Fibroblast of skin of right quadriceps (primary cell): ENCODE results near the gene TRIO.

Experiments used
- DNase-seq: peaks from one replicate; pipeline ENCODE4 v3.0.0-alpha.2; 2013

The TRIO gene

DNA sequence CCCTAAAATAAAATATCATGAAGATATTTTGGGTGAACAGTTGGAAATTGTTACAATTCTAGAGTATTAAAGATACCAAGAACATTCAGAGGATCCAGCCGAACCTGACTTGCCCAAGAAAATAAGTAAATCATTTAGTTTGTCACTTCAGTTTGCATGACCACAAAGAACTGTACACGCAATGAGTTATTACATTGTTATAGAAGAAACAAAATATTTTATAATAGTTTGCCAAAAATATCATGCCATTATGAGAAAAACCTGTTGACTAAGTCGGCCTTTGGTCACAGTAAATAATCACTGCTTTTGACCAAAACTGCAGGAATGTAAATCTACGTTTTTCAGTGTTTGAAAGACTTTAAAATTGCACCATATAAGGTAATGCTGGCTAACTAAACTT is 27.9 kb downstream of the TRIO start:
- peak; percentile 60 for DNase-seq

DNA sequence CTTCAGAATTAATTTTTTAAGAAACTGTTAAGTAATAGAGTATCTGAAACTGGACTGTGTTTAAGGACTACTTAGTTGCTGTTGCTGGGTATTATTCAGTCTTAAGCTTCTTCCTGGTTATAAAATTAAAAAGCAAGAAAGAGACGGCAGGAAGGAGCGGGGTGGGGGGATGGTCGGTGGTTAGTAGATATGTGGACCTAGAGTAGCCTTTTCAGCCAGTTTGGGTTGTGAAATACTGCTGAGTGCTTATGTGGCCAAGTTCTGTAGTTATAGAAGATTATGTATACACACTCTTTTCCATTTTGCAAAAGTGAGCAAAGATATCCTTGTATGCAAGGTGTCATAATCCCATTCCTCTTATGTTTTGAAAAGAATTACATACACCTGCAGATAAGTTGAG is 28.5 kb downstream of the TRIO start:
- DNase-seq, result peak; percentile 68

DNA sequence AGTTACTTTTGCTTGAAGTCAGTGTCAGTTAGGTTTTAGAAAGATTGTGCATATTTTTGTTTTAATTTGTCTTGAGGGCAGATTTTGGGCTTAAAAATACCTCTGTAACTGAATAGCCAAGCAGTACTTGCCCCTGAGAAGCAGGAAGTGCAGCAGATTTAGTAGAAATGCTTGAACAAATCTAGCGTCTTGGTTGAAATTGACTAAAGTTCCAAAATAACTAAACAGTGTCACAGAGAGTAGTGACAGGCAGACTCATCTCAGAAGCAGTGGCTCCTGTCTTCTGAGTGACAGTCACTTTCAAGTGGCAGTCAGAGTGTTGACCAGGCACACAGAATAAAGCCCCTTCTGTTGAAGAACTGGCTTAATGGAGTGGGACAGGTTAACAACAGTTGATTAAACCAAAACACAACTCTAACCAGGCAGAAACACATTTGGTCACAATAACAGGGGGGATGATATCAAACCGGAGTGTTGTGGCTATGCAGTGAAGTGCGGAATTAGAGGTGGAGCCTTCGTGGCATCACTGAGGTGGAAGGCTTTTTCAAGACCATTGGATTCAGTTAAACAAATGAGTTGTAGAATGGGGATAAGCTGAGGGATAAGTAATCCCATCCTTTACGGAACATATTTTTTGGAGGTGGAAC is 29.1 kb downstream of the TRIO start:
- DNase-seq, result no peak

DNA sequence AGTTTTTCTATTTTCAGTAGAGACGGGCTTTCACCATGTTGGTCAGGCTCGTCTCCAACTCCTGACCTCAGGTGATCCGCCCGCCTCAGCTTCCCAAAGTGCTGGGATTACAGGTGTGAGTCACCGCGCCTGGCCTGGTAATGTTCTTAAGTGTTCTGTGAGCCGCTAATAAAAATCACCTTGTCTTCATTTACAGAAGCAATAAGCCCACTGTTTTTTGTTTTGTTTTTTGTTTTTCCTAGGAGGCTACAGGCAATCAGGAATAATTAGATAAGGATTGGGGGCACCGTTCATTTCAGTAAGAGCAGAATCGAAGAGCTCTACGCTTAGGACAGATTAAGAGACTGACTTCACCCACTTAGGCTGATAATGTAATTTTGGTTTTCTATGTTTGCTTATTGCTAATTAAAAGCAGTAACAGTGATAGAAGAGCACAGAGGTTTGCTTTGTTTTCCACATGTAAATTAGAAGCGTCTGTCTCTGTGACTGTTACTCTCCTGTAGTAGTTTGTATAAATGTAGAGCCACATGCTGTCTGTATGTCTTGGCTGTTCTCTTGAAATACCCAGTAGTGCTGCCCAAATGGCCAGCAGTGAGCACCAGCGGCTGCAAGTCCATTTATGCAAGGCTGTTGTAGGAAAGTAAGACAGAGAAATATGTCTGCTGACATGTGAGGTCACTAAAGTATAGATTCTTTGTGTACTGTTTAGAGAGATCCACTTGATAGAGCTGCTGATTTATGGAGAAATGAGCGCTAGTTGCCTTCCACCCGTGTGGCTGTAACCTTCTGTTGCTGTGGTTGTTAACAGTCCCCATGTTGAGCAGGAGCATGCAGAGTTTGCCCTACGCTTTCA is 30.5 kb downstream of the TRIO start:
- peak; percentile 53 for DNase-seq

DNA sequence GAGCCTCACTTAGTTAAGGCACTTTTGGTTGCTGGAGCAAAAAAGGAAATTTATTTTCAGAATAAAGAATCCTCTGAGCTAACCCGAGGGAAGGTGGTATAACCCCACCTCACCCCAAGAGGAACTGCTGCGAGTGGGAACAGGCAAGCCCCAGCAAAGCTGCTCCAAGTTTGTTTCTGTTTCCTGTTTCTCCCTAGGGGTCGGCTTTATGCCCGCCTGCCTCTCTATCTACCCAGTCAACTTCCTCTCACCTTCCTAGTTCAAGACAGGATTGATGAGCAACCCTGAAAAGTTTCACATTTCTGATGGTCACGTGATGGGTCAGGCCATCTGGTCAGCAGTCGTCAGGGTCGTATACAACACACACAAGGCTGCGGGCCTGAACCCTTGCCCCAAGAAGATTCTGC is 31.1 kb downstream of the TRIO start:
- no peak for DNase-seq

DNA sequence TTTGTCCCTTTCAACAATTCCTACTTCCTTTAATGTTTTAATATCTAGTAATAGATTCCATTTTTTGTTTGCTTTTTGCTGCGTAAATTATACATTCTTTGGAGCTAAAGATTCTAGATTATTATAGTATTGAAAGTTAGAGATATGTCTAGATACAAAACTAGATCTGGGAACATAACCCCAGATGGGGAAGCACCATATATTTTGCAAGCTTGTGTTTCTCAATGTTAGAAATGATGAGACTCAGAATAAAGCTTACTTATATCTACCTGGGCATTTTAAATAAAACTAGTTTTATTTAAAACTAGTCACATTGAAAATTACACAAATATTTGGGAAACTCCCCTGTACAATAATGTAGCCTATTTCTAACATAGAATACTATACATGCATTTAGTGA is 32.2 kb downstream of the TRIO start:
- DNase-seq, result no peak

DNA sequence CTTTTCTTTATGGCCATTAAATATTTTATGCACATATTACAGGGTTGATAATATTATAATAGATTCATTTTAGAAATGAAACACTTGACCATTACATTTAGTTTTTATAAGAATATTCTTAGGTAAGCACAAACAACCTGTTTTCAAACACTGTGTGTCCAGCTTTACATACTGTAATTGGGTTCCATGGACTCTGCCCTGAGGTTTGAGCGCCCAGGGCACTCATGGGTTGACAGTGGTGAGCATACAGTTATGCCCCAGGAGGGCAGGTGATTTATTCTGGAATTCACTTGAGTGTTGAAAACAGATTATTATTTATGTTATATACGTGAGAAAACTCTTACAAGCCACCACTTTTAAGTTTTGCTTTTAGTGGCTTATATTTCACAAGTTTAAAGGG is 33.7 kb downstream of the TRIO start:
- no peak for DNase-seq

DNA sequence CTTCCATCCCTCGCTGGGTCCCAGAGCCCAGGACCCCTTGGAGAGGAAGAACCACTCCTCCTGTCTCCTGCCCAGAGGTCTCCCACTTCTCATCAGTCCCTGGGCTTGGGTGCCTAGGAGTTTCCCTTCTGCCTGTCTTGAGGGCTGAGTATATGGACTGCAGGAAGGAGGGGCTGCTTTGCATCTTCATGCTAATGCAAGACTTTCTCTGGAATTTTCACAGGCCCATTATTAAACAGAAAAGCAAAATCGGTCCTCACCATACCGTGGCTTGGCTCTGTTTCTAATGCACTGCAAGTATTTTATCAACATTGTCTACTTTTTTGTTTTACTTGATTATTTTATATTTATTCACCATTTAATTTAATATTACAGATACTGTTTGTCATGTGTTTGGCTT is 34.5 kb downstream of the TRIO start:
- no peak for DNase-seq

DNA sequence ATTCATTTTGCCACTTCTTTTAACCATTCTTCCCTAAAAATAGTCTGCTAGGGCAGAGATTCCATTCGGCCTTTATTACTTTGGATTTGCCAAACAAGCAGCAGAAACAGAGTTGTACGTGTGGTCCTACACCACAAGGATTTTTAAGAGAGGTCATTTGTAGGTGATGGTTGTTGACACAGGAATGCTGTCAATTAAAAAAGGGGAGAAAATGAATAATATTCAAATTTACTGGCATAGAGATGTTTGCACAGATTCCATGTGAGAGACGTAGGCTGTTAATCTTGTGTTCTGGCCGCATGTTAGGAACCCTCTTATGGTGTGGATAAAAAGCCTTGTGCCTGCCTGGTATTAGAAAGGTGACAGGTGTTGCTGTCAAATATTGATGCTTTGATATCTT is 34.9 kb downstream of the TRIO start:
- DNase-seq, result peak; percentile 67

DNA sequence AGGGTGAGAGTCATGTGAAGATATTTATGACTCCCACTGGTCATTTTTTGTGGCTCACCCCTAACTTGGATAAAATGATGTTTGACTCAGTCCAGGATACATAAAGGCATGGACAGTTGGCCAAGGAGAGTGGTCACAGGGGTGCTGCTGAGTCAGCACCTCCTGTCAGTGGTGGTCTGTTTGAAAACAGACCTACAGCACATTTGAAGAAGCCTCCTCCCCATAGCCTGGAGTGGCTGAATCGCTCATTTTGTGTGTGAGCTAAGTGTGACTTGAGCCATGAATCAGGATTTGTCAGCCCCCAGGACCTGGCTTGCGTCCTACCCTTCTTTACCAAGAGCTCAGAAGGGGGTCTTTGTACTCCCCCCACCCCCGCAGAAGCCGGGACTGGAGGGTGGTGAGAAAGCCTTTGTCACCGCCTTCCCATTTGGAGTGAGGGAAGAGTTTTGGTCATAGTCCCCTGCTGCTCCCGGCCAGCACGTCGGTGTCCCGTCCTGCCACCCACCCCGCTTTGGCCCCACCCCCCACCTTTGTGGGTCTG is 35.6 kb downstream of the TRIO start:
- DNase-seq, result peak; percentile 85

DNA sequence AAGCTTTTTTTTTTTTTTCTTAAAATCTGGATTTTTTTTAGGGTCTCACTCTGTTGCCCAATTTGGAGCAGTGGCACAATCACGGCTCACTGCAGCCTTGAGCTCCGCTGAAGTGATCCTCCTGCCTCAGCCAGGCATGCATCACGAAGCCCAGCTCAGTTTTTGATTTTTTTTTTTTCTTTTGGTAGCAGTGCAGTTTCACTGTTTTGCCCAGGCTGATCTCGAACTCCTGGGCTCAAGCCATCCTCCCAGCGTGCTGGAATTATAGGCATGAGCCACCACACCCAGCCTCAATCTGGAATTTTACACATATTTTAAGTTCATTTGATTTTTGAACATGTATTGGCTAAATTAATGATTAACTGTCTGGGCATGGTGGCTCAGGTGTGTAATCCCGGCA is 36.3 kb downstream of the TRIO start:
- peak; percentile 50 for DNase-seq

DNA sequence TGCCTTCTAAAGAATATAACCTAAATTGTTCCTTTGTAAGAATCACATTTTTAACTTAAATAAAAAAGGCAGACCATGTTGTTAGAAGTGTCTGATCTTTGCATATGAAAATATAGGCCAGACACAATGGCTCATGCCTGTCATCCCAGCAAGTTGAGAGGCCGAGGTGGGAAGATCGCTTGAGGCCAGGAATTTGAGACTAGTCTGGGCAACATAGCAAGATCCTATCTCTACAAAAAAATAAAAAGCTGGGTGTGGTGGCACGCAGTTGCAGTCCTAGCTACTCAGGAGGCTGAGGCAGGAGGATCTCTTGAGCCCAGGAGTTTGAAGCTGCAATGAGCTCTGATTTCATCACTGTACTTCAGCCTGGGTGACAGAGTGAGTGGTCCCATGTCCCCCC is 37.3 kb downstream of the TRIO start:
- no peak for DNase-seq

DNA sequence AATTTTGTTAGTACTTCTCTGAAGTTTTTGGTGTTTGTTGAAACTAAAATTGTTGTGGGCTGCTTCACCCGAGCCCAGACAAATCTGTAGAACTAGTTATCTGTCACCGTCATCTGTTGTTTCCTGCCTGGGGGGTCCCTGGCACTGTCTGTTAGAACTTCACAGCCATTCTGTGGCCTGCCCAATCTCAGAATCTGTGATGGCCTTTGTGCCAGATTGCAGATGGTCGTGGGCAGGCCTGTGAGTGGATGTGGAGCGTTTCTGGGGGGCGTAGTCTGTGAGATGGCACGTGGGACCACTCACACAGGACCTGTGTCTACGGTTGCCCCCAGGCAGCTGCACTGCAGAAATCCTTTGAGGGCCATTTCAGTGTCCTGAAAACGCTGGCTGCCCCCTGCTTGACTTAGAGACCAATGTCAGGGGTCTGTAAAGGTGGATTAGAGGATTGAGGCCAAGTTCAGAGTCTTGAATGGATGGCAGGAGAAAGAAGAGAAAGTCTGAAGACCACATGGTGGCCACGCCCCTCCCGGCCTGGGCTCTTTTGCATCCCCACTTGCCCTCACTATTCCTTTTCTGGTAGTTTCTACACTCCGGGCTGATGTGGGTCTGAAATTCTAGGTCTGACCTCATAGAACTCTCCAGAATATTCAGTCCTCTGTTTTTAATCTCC is 38.3 kb downstream of the TRIO start:
- DNase-seq, result no peak

DNA sequence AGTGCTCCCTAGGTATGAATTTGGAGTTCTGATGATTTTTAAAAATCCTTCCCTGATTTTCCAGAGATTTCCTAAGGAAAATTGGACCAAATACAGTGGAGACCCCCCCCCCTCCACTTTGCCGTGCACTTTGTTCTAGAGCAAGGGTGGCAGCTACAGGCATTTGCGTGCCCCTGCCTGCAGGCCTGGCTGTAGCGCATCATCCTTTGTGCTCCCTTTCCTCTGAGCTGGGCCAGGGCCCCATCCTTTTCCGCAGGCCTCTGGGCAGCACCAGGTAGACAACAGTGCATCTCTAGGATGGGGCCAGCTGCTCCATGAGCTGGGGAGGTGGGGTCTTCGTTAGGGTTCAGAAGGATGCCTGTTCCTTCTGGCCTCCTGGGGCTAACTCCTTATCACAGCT is 39.6 kb downstream of the TRIO start:
- no peak for DNase-seq

DNA sequence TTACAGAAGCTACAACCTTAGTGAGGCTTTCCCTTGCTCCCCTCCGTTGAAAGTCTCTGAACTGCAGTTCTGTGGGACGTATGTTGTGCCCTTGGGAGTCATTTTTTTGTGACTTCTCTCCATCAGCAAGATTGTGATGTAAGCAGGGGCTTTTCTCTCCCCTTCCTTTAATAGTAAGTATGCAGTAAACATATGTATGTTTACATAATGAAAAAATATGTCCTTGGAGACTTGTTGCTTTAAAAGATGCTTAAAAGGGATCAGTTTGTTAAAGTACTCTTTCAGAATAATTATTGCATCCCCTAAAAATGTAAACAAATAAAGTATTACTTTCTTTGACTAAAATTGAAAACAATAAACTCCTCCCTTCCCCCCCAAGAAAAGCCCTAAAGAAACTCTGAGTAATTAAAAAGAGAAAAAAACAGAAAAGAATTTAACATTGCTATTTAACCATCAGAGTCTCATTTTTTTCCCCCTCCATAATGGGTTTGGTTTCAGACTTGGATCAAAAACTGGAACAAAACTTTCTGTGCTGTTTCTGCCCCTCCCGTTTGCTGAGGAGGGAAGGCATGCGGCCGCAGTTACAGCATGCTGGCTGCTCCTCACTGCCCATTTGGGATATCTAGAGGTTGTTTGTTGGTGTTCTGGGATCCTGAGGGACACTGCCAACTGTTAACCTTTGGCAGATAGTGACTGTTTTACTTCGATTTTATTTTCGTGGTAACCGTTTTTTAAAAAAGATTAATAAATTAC is 40.2 kb downstream of the TRIO start:
- peak; percentile 38 for DNase-seq

DNA sequence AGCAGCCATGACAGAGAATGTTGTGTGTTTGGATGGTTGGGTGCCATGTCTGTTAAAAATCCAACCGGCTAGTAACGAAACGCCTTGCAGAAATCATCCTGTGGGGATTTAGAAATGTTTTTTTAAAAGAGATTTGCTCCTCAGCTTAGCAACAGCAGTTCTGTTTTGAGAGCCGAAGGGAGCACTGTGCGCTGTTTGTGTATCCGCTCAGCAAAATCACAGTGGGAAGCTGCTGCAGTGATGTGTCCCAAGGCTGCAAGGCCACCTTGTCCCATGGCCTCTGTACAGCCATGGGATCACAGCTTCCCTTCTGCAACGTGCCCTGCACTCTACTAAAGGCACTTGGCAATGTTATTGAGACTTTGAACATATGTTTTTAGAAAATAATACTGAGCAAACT is 40.9 kb downstream of the TRIO start:
- no peak for DNase-seq

DNA sequence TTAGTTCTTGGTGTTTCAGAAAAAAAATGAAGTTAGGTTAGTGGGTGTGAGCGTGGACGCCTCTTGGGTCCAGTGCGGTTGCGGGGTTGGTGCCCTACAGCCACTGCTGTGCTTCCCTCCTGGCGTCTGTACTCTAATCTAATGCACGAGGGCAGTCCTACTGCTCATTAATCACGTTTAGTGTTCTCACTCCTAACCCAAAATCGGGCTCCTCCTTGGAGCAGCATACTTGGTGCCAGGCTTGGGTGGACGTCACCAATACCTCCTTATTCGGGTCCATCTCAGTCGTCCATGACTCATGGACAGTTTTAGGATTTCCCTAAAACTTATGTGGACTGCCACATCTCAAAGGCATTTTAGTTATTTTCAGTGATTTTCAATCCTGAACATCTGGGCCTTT is 41.6 kb downstream of the TRIO start:
- peak; percentile 88 for DNase-seq

DNA sequence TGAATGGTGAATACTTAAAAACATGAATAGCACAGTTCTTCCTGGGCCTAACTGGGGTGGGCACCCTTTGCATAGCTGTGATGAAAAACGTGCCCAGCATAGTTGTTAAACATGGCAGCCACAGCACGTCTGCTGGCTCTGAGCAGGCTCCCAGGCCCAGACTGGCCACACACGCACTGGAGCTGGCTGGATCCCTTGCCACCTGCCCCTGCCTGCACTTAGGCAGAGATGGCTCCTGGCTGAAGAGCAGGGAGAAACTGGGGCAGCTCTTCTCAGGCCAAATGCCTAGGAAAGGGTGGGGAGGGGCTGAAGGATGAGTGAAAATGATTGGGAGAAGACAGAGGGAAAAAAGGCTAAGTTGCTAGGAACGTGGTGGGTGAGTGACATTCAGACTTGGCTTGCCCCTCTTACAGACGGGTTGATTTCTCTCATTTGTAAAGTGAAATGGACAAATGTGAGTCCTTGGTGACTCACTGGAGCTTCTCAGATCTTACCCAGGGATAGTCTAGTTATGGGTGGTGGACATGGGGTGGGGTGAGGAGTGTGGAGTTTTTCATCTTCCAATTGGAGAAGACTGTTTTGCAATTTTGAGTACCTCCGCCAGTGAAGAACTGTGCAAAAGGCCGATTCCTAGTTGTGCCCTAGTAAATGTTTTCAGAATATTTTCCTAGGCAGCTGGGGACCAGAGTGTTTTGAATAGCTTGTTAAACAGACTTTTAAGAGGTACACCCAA is 42.4 kb downstream of the TRIO start:
- peak; percentile 82 for DNase-seq

DNA sequence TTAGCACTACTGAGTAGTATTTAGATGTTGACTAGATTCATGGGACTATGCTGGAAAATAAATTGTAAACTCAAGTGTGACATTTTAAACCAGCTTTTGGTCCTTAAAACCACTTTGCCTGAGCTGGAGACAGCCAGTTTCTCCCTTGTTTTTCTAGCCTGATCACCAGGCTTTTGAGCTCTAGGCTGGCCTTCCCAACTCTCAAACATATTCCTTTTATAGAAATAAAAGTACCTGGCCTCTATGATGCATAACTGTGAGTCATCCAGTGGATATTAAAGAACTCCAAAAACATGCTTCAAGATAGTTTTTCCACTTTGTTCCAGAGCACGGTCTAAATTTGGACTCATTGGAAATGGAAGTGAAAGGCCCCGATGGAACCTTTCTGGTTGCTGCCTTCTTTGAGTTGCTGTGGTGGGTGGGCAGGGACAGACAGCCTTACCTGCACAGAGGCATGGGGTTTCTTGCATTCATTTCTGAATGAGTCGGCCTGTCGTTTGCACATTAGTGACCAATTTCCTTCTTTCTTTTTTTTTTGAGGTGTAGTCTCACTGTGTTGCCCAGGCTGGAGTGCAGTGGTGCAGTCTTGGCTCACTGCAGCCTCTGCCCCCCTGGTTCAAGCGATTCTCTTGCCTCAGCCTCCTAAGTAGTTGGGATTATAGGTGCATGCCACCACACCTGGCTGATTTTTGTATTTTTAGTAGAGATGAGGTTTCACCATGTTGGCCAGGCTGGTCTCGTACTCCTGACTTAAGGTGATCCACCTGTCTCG is 43.1 kb downstream of the TRIO start:
- peak; percentile 86 for DNase-seq

DNA sequence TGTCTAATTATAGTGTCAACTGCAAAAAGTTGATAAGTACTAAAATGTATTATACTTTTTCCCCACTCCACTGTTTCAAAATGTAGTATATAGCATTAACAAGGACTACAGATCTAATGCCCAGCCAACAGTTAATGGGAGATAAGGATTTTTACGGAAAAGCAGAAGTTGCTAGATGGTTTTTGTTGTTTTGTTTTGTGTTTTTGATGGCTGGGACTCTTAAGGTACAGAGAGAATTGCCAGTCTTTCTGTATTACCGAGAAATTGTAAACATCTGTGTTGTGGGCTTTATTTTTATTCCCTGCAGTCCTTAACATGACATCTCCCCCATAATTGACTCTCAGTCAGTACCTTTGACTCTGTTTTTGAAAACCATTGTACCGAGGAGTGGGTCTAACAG is 44.0 kb downstream of the TRIO start:
- DNase-seq, result no peak

DNA sequence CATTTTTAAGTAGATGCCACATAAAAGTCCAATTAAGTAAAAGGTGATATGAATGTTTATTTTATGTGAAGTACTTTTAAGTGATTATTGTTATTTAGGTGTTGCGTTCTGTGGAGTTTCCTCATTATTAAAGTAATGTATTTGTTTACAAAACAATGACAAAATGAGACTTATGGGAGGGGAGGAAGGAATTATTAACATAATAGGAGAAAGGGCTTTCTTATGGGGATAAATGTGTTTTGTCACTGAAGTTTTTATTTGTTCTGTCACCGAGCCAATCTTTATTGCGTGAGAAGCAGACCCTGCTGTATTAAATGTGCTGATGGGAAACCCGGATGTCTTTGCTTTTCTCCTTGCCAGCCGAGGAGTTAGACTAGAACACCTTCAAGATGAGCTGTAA is 44.5 kb downstream of the TRIO start:
- peak; percentile 54 for DNase-seq

DNA sequence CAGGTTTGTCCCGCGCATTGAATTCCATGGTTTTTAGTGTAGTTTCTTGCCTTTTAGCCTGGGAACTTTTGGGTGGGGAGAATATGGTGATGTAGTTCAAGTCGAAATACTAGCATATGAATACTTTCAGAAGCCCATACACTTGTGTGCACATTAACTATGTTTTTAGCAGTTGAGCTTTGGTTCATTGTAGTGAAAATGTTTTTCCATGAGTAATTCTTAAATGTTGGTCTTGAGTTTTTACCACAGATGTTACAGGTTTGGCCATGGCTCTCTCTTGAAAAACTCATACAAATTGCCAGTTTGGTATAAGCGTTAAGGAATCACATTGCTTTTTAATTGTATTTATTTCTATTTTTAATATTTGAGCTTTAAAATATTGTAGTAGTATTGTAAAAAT is 45.6 kb downstream of the TRIO start:
- no peak for DNase-seq
